Measurements from ENCODE around the gene TRAF6. TPM values are rescaled to one million over a fixed set of nuclear protein-coding genes. Genes with fewer than 3 reads are reported as not detected.

Gene TRAF6
- total and polyA plus RNA-seq, 12 donors, result 3.0 to 18.2 (median 12.9) TPM

- ATAC-seq (peak in 1 of 8 donors; percentile 14), DNase-seq (no peak)
- H3K27ac ChIP-seq, result peak overlapping the region in 7 of 10 donors; percentile 0 to 74 (median 44)
- 65 to 68% methylated on average over 5 of the region's 5 CpGs for WGBS, 2 donors
- H3K4me1 ChIP-seq, result peaks cover 0 to 47% (median 32%) of the 10 kb centered on the region in 9 donors
- H3K4me3 ChIP-seq, result peak overlapping the region in 4 of 10 donors; percentile 7 to 36 (median 26)
- intact Hi-C loops (cut with DNase I), result loop anchor here in 2 of 10 donors (10.0 kb wide), 1 partner anchor 75 kb away; no protein-coding TSS in a partner anchor
- H3K9me3 ChIP-seq, result no peaks in the 10 kb centered on the region
- no peak for TF ChIP-seq CTCF (IDR thresholded peaks at IDR 0.05)
- peaks cover 0 to 64% (median 0%) of the 10 kb centered on the region in 9 donors for H3K36me3 ChIP-seq
- no peaks in the 10 kb centered on the region for H3K27me3 ChIP-seq
Measured at GRCh38 chr11:36449561-36450096, 60.4 kb downstream of the TRAF6 start.

- no peak for ATAC-seq
- Histone ChIP-seq H3K9me3 (no peaks in the 10 kb centered on the region), H3K4me1 (peaks cover 0 to 34% (median 17%) of the 10 kb centered on the region in 9 donors), H3K4me3 (no peak overlapping the region), H3K27ac (no peak overlapping the region), H3K27me3 (no peaks in the 10 kb centered on the region), H3K36me3 (peaks cover 0 to 71% (median 0%) of the 10 kb centered on the region in 9 donors)
- WGBS, 2 donors, result 82 to 87% methylated on average over 8 of the region's 8 CpGs
- intact Hi-C loops (cut with DNase I), result no loop called here
- no peak for DNase-seq
- no peak for TF ChIP-seq CTCF (IDR thresholded peaks at IDR 0.05)
Measured at GRCh38 chr11:36447947-36448346, 62.1 kb downstream of the TRAF6 start.

GRCh38 chr11:36447514-36447913 lies 62.6 kb downstream of the TRAF6 start:
- Histone ChIP-seq H3K4me3 (no peak overlapping the region), H3K36me3 (peaks cover 0 to 71% (median 0%) of the 10 kb centered on the region in 9 donors), H3K9me3 (no peaks in the 10 kb centered on the region), H3K27me3 (no peaks in the 10 kb centered on the region), H3K27ac (no peak overlapping the region), H3K4me1 (peaks cover 0 to 30% (median 13%) of the 10 kb centered on the region in 9 donors)
- 73 to 92% methylated on average over 2 of the region's 2 CpGs for WGBS, 2 donors
- DNase-seq (no peak), ATAC-seq (peak in 1 of 8 donors; percentile 36)
- intact Hi-C loops (cut with DNase I), result no loop called here
- TF ChIP-seq CTCF (IDR thresholded peaks at IDR 0.05), result no peak

GRCh38 chr11:36446135-36446534 lies 63.9 kb downstream of the TRAF6 start:
- WGBS, 2 donors, result 94 to 96% methylated on average over 7 of the region's 7 CpGs
- no peak overlapping the region for H3K27ac ChIP-seq
- peaks cover 0 to 33% (median 10%) of the 10 kb centered on the region in 9 donors for H3K4me1 ChIP-seq
- H3K9me3 ChIP-seq, result peaks cover 0 to 10% (median 0%) of the 10 kb centered on the region in 11 donors
- DNase-seq (no peak), ATAC-seq (no peak)
- intact Hi-C loops (cut with DNase I), result no loop called here
- H3K4me3 ChIP-seq, result no peak overlapping the region
- H3K27me3 ChIP-seq, result no peaks in the 10 kb centered on the region
- peaks cover 0 to 73% (median 0%) of the 10 kb centered on the region in 9 donors for H3K36me3 ChIP-seq
- TF ChIP-seq CTCF (IDR thresholded peaks at IDR 0.05), result no peak

Data from heart right ventricle (tissue), 16 donors.